Measurements from ENCODE around the gene CACNG5. TPM values are rescaled to one million over a fixed set of nuclear protein-coding genes. Genes with fewer than 3 reads are reported as not detected.

Gene CACNG5
- total RNA-seq, 1 donor from 2014 or later, result not detected

- TF ChIP-seq CTCF (IDR thresholded peaks at IDR 0.05; ENCODE audit: unreplicated experiment), result no peak
- Mint-ChIP-seq H3K4me1 (ENCODE audit: low read depth) (no peaks in the 10 kb centered on the region), H3K4me3 (ENCODE audit: low read depth) (no peak overlapping the region)
Measured at GRCh38 chr17:66840061-66840460, 5.1 kb downstream of the CACNG5 start.

GRCh38 chr17:66841328-66841727, 6.4 kb downstream of the CACNG5 start:
- Mint-ChIP-seq H3K9me3 (ENCODE audit: low read depth) (no peaks in the 10 kb centered on the region), H3K4me3 (ENCODE audit: low read depth) (no peak overlapping the region), H3K27ac (no peak overlapping the region), H3K4me1 (ENCODE audit: low read depth) (no peaks in the 10 kb centered on the region), H3K36me3 (ENCODE audit: insufficient read depth) (no peaks in the 10 kb centered on the region), H3K27me3 (peaks cover 37% of the 10 kb centered on the region)
- no peak for DNase-seq (ENCODE audit: low spot score, unreplicated experiment)
- no peak for TF ChIP-seq CTCF (IDR thresholded peaks at IDR 0.05; ENCODE audit: unreplicated experiment)

More at GRCh38 chr17:66840061-66840460, 5.1 kb downstream of the CACNG5 start:
- H3K9me3 Mint-ChIP-seq (ENCODE audit: low read depth), result no peaks in the 10 kb centered on the region
- no peaks in the 10 kb centered on the region for H3K36me3 Mint-ChIP-seq (ENCODE audit: insufficient read depth)
- peaks cover 45% of the 10 kb centered on the region for H3K27me3 Mint-ChIP-seq
- H3K27ac Mint-ChIP-seq, result no peak overlapping the region
- no peak for DNase-seq (ENCODE audit: low spot score, unreplicated experiment)

- H3K27ac Mint-ChIP-seq, result no peak overlapping the region
- no peaks in the 10 kb centered on the region for H3K36me3 Mint-ChIP-seq (ENCODE audit: insufficient read depth)
- TF ChIP-seq CTCF (IDR thresholded peaks at IDR 0.05; ENCODE audit: unreplicated experiment), result no peak
- H3K27me3 Mint-ChIP-seq, result peaks cover 33% of the 10 kb centered on the region
- no peaks in the 10 kb centered on the region for H3K4me1 Mint-ChIP-seq (ENCODE audit: low read depth)
- no peak overlapping the region for H3K4me3 Mint-ChIP-seq (ENCODE audit: low read depth)
- no peak for DNase-seq (ENCODE audit: low spot score, unreplicated experiment)
- H3K9me3 Mint-ChIP-seq (ENCODE audit: low read depth), result no peaks in the 10 kb centered on the region
Measured at GRCh38 chr17:66841744-66842143, 6.8 kb downstream of the CACNG5 start.

- no peak for TF ChIP-seq CTCF (IDR thresholded peaks at IDR 0.05; ENCODE audit: unreplicated experiment)
- H3K27ac Mint-ChIP-seq, result no peak overlapping the region
- peaks cover 25% of the 10 kb centered on the region for H3K27me3 Mint-ChIP-seq
- H3K4me1 Mint-ChIP-seq (ENCODE audit: low read depth), result no peaks in the 10 kb centered on the region
- no peak for DNase-seq (ENCODE audit: low spot score, unreplicated experiment)
- no peak overlapping the region for H3K4me3 Mint-ChIP-seq (ENCODE audit: low read depth)
- no peaks in the 10 kb centered on the region for H3K9me3 Mint-ChIP-seq (ENCODE audit: low read depth)
- no peaks in the 10 kb centered on the region for H3K36me3 Mint-ChIP-seq (ENCODE audit: insufficient read depth)
Measured at GRCh38 chr17:66842505-66842904, 7.6 kb downstream of the CACNG5 start.

GRCh38 chr17:66842959-66843358, 8.0 kb downstream of the CACNG5 start:
- Mint-ChIP-seq H3K27me3 (peaks cover 23% of the 10 kb centered on the region), H3K9me3 (ENCODE audit: low read depth) (no peaks in the 10 kb centered on the region), H3K4me3 (ENCODE audit: low read depth) (no peak overlapping the region), H3K27ac (no peak overlapping the region), H3K36me3 (ENCODE audit: insufficient read depth) (no peaks in the 10 kb centered on the region), H3K4me1 (ENCODE audit: low read depth) (no peaks in the 10 kb centered on the region)
- no peak for TF ChIP-seq CTCF (IDR thresholded peaks at IDR 0.05; ENCODE audit: unreplicated experiment)
- no peak for DNase-seq (ENCODE audit: low spot score, unreplicated experiment)

Data from progenitor cell of endocrine pancreas (in vitro differentiated cells).